HUES6 (cell line): ENCODE data around the gene GRIN3A.
"Not testable (repeated sequence)": the region's sequence is repeated elsewhere in the genome, so short reads cannot be mapped to it uniquely, and the experiment has no call there.

ENCODE experiments used
- H3K27ac ChIP-seq: 2 replicates; pipeline ENCODE4 v1.7.0; 2013; ENCODE audit warnings: low read depth, mild to moderate bottlenecking, low read length, inconsistent platforms
- H3K27me3 ChIP-seq: 2 replicates; pipeline ENCODE4 v1.6.1; 2013; ENCODE audit warnings: low read length; ENCODE audit not compliant: control insufficient read depth, insufficient read depth
- H3K36me3 ChIP-seq: 2 replicates; pipeline ENCODE4 v1.6.1; 2013; ENCODE audit warnings: low read length; ENCODE audit not compliant: control insufficient read depth, insufficient read depth
- H3K4me1 ChIP-seq: 2 replicates; pipeline ENCODE4 v1.6.1; 2013; ENCODE audit warnings: low read length; ENCODE audit not compliant: control insufficient read depth, insufficient read depth
- H3K4me3 ChIP-seq: 2 replicates; pipeline ENCODE4 v1.5.1; 2013; ENCODE audit warnings: low read depth, low read length
- H3K9ac ChIP-seq: one replicate; pipeline ENCODE4 v1.6.1; 2013; ENCODE audit warnings: mild to moderate bottlenecking, low read length
- H3K9me3 ChIP-seq: 2 replicates; pipeline ENCODE4 v1.6.1; 2013; ENCODE audit warnings: low read depth, low read length; ENCODE audit not compliant: control insufficient read depth, insufficient read depth

The GRIN3A gene

DNA sequence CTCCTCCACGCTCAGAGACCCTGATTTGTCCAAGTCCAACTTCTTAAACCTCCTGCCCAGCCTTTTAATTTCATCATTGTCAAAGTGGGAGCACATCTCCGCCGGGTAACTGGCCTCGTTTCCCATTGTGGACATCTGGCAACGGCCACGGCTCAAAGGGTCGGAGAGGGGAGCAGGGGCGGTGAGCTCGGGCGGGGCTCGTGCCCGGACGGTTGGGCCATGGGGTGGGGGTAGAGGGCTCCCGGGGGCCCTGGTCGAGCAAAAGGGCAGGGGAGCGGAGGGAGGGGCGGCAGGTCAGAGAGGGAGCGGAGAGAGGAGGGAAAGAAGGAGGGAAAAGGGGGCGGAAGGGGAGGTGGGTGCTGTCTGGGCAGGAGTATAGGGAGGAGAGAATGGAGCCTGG is 143.7 kb downstream of the GRIN3A start, which contains the start of gene PPP3R2:
PPP3R2 (minus strand) TSS at position 174 of the 400 bp plus-strand sequence; CDS start at position 126, 48 bp downstream.
- no peaks in the 10 kb centered on the region for H3K36me3 ChIP-seq
- no peak within 1 kb of the TSS for H3K9ac ChIP-seq
- no peak within 1 kb of the TSS for H3K4me3 ChIP-seq
- H3K9me3 ChIP-seq: no peaks in the 10 kb centered on the region
- no peak within 1 kb of the TSS for H3K27ac ChIP-seq
- H3K27me3 ChIP-seq: peaks cover 5% of the 10 kb centered on the region; the same call in 1 of the 2 replicates
- no peaks in the 10 kb centered on the region for H3K4me1 ChIP-seq

- H3K36me3 ChIP-seq: no peaks in the 10 kb centered on the region
- H3K4me1 ChIP-seq: no peaks in the 10 kb centered on the region
- no peak overlapping the region for H3K9ac ChIP-seq
- no peak overlapping the region for H3K27ac ChIP-seq
- H3K4me3 ChIP-seq: no peak overlapping the region
- H3K27me3 ChIP-seq: no peaks in the 10 kb centered on the region
- H3K9me3 ChIP-seq: no peaks in the 10 kb centered on the region
Measured at GRCh38 chr9:101593345-101593744, 145.1 kb downstream of the GRIN3A start.

- no peaks in the 10 kb centered on the region for H3K4me1 ChIP-seq
- no peaks in the 10 kb centered on the region for H3K36me3 ChIP-seq
- H3K9ac ChIP-seq: no peak overlapping the region
Measured at GRCh38 chr9:101592788-101593187, 145.7 kb downstream of the GRIN3A start.

DNA sequence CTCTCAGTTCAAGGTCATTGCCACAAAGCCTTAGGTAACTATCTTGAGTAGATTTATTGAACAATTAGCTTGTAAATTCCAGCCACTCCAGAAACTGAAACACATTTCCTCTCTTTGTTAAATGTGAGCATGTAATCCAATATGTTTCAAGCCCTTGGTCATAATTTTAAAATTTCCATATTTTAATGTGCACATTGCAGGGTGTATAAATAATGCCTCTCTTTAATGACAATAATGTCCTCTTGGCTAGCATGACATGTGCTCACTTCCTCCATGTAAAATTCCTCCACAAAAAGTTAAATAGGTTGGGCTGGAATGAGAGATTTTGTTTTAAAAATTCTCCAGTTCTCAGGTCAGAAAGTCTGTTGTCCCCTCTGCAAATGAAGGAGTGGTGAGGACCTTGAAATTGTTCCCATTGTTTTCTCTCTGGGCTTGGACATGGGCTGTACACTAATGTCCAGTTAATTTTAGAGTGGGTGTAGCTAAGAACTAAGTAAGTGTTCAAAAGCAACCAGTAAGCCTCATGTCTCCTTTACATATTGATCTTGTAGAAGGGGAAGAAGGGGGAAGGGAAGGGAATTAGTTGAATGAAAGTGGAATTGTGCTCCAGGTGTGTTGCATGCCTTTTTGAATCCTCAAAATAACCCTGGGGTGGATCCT is 146.5 kb downstream of the GRIN3A start:
- Histone ChIP-seq H3K4me3 (no peak overlapping the region), H3K9me3 (no peaks in the 10 kb centered on the region), H3K27me3 (no peaks in the 10 kb centered on the region), H3K27ac (no peak overlapping the region), H3K9ac (no peak overlapping the region), H3K36me3 (no peaks in the 10 kb centered on the region), H3K4me1 (no peaks in the 10 kb centered on the region)

More at GRCh38 chr9:101592788-101593187, 145.7 kb downstream of the GRIN3A start:
- Histone ChIP-seq H3K9me3 (no peaks in the 10 kb centered on the region), H3K27me3 (no peaks in the 10 kb centered on the region), H3K27ac (no peak overlapping the region), H3K4me3 (no peak overlapping the region)

DNA sequence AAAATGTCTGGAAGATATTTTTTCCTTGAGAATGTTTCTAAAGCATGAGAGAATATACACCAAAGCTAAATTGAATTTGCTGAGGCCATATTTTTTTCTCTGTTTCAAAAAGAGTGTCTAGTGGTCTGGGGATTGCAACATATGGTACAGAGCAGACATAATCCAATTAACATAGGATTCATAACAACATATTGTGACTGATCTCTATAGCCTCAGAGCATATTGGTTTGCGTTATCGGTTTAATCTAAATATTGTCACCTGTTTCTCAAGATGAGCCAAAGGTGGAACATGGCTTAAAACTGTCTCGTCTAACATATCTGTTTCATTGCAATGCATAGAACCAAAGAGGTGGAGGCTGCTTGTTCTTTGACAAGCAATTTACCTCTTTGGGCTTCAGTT is 147.5 kb downstream of the GRIN3A start:
- Histone ChIP-seq H3K9me3 (no peaks in the 10 kb centered on the region), H3K4me1 (no peaks in the 10 kb centered on the region), H3K4me3 (no peak overlapping the region), H3K27ac (no peak overlapping the region), H3K27me3 (no peaks in the 10 kb centered on the region), H3K9ac (no peak overlapping the region), H3K36me3 (no peaks in the 10 kb centered on the region)

DNA sequence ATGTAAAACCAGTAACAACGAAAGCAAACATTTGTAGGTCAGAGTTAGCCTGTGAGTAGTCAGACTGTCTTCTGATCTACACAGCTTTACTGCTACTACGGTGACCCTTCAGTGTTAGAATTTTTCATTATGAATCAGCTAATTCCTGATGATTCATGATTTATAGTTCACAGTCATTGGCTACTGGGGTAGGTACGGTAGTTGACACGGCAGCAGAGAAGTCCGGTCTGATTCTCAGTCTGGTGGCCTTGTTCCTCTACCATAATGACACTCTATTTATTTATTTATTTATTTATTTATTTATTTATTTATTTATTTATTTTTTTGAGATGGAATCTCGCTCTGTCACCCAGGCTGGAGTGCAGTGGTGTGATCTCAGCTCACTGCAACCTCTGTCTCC is 148.4 kb downstream of the GRIN3A start:
- not testable (repeated sequence) for H3K27me3 ChIP-seq, H3K9ac ChIP-seq, H3K4me3 ChIP-seq, H3K4me1 ChIP-seq, H3K9me3 ChIP-seq, H3K36me3 ChIP-seq, H3K27ac ChIP-seq

GRCh38 chr9:101587332-101588043 is 151.0 kb downstream of the GRIN3A start:
- no peak overlapping the region for H3K4me3 ChIP-seq
- H3K27me3 ChIP-seq: no peaks in the 10 kb centered on the region
- no peak overlapping the region for H3K9ac ChIP-seq
- peaks cover 19% of the 10 kb centered on the region for H3K4me1 ChIP-seq
- H3K9me3 ChIP-seq: no peaks in the 10 kb centered on the region
- no peaks in the 10 kb centered on the region for H3K36me3 ChIP-seq
- H3K27ac ChIP-seq: no peak overlapping the region

- H3K4me1 ChIP-seq: peaks cover 23% of the 10 kb centered on the region
- no peak overlapping the region for H3K27ac ChIP-seq
- H3K36me3 ChIP-seq: no peaks in the 10 kb centered on the region
- H3K27me3 ChIP-seq: no peaks in the 10 kb centered on the region
- no peak overlapping the region for H3K4me3 ChIP-seq
- no peaks in the 10 kb centered on the region for H3K9me3 ChIP-seq
- no peak overlapping the region for H3K9ac ChIP-seq
Measured at GRCh38 chr9:101586651-101587050, 151.8 kb downstream of the GRIN3A start.

DNA sequence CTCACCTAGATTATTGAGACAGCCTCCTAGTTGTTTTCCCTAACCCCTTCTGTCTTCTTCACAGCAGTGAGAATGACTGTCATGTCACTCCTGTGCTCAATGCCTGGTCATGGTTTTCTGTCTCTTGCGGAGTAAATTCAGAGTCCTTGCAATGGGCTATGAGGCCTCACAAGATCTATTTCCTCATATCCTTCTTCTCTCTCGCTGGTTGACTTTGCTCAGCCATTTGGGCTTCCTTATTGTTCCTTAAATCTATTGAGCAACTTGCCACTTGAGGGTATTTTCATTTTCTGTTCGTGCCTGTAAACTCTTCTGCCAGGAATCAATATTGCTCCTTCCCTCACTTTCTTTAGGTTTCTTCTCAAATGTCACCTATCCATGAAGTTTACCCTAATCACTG is 152.7 kb downstream of the GRIN3A start:
- Histone ChIP-seq H3K36me3 (no peaks in the 10 kb centered on the region), H3K4me1 (peaks cover 23% of the 10 kb centered on the region), H3K9me3 (no peaks in the 10 kb centered on the region), H3K27ac (no peak overlapping the region), H3K27me3 (no peaks in the 10 kb centered on the region), H3K9ac (no peak overlapping the region), H3K4me3 (no peak overlapping the region)

GRCh38 chr9:101582553-101582952 is 155.9 kb downstream of the GRIN3A start:
- Histone ChIP-seq H3K4me3 (no peak overlapping the region), H3K27ac (no peak overlapping the region), H3K27me3 (no peaks in the 10 kb centered on the region), H3K9ac (no peak overlapping the region), H3K9me3 (no peaks in the 10 kb centered on the region), H3K36me3 (no peaks in the 10 kb centered on the region), H3K4me1 (peaks cover 23% of the 10 kb centered on the region)

DNA sequence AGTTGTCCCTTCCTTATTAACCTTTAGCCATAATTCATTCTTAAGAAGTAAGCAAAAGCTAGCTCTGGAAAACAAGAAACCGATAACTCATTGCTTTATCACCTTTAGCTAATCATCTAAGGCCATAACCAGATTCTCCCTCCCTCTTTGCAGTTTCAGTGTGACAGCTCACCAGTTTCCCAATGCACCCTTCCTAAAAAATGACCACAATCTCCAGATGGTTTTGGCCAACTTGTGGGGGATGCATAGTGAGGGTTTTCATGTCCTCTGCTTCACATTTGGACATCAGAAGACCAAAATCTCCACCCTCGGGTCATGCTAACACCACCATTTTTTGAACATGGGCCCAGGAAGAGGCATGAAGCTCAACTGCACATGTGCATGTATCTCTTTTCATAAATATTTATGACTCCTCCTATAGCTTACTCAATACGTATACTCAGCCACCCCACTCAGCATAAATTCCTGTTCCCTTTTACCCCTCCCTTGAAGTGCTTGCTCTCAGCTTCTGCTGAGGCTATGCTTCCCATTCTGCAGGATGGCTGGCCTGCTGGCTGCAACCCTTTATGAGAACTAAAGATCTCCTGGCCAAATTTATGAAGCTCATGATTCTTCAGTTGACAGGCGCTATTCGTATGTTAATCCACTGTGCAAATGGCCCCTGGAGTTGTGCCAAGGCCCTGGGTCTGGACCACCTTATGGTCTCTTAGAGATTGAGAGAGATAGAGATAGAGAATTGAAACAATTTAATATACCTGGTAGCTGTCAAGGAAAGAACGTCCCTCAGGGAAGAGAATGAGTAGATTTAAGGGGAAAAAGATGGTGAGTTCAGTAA is 158.5 kb downstream of the GRIN3A start:
- Histone ChIP-seq H3K36me3 (no peaks in the 10 kb centered on the region), H3K4me1 (peaks cover 23% of the 10 kb centered on the region), H3K27me3 (no peaks in the 10 kb centered on the region), H3K27ac (no peak overlapping the region), H3K4me3 (no peak overlapping the region), H3K9me3 (no peaks in the 10 kb centered on the region), H3K9ac (no peak overlapping the region)
